Skin epidermis (tissue), 12 donors: ENCODE results near the gene THOC1.

Experiments
- H3K27ac ChIP-seq, 21 experiments: fragments of 200-600 bp; sonication (generic) in 11 of 21; one replicate each; pipeline ENCODE4 v1.5.0; 2020; ENCODE audit warnings: mild to moderate bottlenecking in 3 of 21, inconsistent platforms in 2 of 21, moderate library complexity in 2 of 21
- H3K4me3 ChIP-seq, 7 experiments: fragments of 200-600 bp; sonication (generic) in 2 of 7; one replicate each; pipeline ENCODE4 v1.5.0; 2020; ENCODE audit warnings: inconsistent platforms in 2 of 7, mild to moderate bottlenecking in 2 of 7, moderate library complexity in 1 of 7

THOC1 gene

GRCh38 chr18:286515-287310 lies 18.9 kb upstream of the THOC1 start:
- Histone ChIP-seq H3K27ac (no peak overlapping the region), H3K4me3 (no peak overlapping the region)

- Histone ChIP-seq H3K4me3 (no peak overlapping the region), H3K27ac (no peak overlapping the region)
Measured at GRCh38 chr18:285817-286216, 18.0 kb upstream of the THOC1 start.

GRCh38 chr18:275486-275885 lies 7.6 kb upstream of the THOC1 start:
- no peak overlapping the region for H3K27ac ChIP-seq
- H3K4me3 ChIP-seq, result no peak overlapping the region

GRCh38 chr18:274313-274712 lies 6.5 kb upstream of the THOC1 start:
- Histone ChIP-seq H3K27ac (no peak overlapping the region), H3K4me3 (no peak overlapping the region)

GRCh38 chr18:273525-273924 lies 5.7 kb upstream of the THOC1 start:
- no peak overlapping the region for H3K27ac ChIP-seq
- H3K4me3 ChIP-seq, result no peak overlapping the region

GRCh38 chr18:272650-273049 lies 4.8 kb upstream of the THOC1 start:
- no peak overlapping the region for H3K4me3 ChIP-seq
- H3K27ac ChIP-seq, result no peak overlapping the region

- Histone ChIP-seq H3K4me3 (peak overlapping the region in 1 of 7 experiments; percentile 83), H3K27ac (no peak overlapping the region)
Measured at GRCh38 chr18:269480-270095, 1.7 kb upstream of the THOC1 start.

- H3K27ac ChIP-seq, result peak overlapping the region; percentile 67 to 99 (median 96)
- H3K4me3 ChIP-seq, result peak overlapping the region; percentile 57 to 100 (median 83)
Measured at GRCh38 chr18:267380-267687, 513 bp downstream of the THOC1 start.

GRCh38 chr18:261398-262073 lies 6.3 kb downstream of the THOC1 start:
- no peak overlapping the region for H3K4me3 ChIP-seq
- H3K27ac ChIP-seq, result no peak overlapping the region

- Histone ChIP-seq H3K27ac (no peak overlapping the region), H3K4me3 (no peak overlapping the region)
Measured at GRCh38 chr18:260547-260946, 7.3 kb downstream of the THOC1 start.

GRCh38 chr18:255171-255570 lies 12.7 kb downstream of the THOC1 start:
- Histone ChIP-seq H3K27ac (no peak overlapping the region), H3K4me3 (no peak overlapping the region)

GRCh38 chr18:253121-253520 lies 14.7 kb downstream of the THOC1 start:
- no peak overlapping the region for H3K4me3 ChIP-seq
- no peak overlapping the region for H3K27ac ChIP-seq

GRCh38 chr18:251572-251971 lies 16.3 kb downstream of the THOC1 start:
- no peak overlapping the region for H3K27ac ChIP-seq
- no peak overlapping the region for H3K4me3 ChIP-seq

GRCh38 chr18:250685-251084 lies 17.2 kb downstream of the THOC1 start:
- H3K4me3 ChIP-seq, result no peak overlapping the region
- H3K27ac ChIP-seq, result no peak overlapping the region

- no peak overlapping the region for H3K27ac ChIP-seq
Measured at GRCh38 chr18:248053-248452, 19.8 kb downstream of the THOC1 start.

GRCh38 chr18:245282-245847 lies 22.5 kb downstream of the THOC1 start:
- Histone ChIP-seq H3K4me3 (no peak overlapping the region), H3K27ac (peak overlapping the region in 1 of 21 experiments; percentile 27)

More at GRCh38 chr18:248053-248452, 19.8 kb downstream of the THOC1 start:
- no peak overlapping the region for H3K4me3 ChIP-seq

GRCh38 chr18:240175-240574 lies 27.7 kb downstream of the THOC1 start:
- no peak overlapping the region for H3K27ac ChIP-seq
- no peak overlapping the region for H3K4me3 ChIP-seq

GRCh38 chr18:231563-231962 lies 36.3 kb downstream of the THOC1 start:
- Histone ChIP-seq H3K4me3 (no peak overlapping the region), H3K27ac (no peak overlapping the region)

- no peak overlapping the region for H3K4me3 ChIP-seq
- H3K27ac ChIP-seq, result no peak overlapping the region
Measured at GRCh38 chr18:228586-228985, 39.3 kb downstream of the THOC1 start.

- Histone ChIP-seq H3K4me3 (no peak overlapping the region), H3K27ac (no peak overlapping the region)
Measured at GRCh38 chr18:227902-228301, 39.9 kb downstream of the THOC1 start.

GRCh38 chr18:227374-227773 lies 40.5 kb downstream of the THOC1 start:
- Histone ChIP-seq H3K27ac (no peak overlapping the region), H3K4me3 (no peak overlapping the region)
